IPS DF 19.7 (cell line): ENCODE results near the gene GTF3C2.
A peak's percentile ranks its signal among the peaks of the same experiment; 100 is the strongest.

ENCODE experiments used
- DNase-seq: peaks from one replicate; pipeline ENCODE4 v3.0.0-alpha.2; 2013; ENCODE audit warnings: low read depth, low spot score

The GTF3C2 gene, protein sequence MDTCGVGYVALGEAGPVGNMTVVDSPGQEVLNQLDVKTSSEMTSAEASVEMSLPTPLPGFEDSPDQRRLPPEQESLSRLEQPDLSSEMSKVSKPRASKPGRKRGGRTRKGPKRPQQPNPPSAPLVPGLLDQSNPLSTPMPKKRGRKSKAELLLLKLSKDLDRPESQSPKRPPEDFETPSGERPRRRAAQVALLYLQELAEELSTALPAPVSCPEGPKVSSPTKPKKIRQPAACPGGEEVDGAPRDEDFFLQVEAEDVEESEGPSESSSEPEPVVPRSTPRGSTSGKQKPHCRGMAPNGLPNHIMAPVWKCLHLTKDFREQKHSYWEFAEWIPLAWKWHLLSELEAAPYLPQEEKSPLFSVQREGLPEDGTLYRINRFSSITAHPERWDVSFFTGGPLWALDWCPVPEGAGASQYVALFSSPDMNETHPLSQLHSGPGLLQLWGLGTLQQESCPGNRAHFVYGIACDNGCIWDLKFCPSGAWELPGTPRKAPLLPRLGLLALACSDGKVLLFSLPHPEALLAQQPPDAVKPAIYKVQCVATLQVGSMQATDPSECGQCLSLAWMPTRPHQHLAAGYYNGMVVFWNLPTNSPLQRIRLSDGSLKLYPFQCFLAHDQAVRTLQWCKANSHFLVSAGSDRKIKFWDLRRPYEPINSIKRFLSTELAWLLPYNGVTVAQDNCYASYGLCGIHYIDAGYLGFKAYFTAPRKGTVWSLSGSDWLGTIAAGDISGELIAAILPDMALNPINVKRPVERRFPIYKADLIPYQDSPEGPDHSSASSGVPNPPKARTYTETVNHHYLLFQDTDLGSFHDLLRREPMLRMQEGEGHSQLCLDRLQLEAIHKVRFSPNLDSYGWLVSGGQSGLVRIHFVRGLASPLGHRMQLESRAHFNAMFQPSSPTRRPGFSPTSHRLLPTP

DNA sequence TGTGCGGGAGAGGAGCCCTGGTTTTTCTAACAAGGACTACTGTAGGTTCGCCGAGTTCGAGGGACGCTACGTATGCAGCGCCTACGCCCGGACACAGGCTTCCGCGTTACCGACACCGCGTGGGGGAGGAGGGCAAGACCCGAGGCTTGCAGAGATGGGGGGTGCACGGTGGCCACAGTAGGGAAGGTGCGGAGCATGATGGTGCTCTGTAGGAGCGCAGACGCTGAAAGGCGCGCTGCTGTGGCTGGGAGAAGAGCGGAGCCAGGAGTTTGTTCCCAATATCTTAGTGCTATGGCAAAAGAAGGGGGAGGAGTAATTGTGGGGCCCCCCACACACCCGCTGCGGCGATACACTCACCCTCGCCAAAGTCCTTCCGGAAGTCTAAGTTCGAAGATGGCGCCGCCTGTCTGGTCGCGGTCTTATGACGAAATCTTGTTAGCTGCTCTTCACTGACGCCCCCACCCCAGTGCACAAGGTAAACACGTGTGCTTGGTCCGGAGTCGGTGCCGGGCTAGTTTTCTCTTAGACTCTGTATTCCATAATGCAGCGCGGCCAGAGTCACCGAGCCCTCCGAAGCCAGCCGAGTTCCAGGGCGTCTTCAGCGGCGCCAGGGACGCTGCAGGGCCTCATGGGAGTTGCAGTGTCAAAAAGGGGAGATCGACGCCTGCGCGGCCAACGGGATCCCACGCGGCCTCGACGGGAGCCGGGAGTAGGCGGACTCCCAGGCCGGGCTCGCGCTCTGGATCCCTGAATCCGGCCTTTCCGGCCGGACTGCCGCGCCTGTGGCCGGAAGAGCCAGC, at the start of gene GTF3C2:
Gene GTF3C2, minus strand, starts transcription at position 383 of the 800 bp plus-strand sequence. CDS start 13,210 bp downstream, outside the sequence.
- peak; percentile 99 for DNase-seq

DNA sequence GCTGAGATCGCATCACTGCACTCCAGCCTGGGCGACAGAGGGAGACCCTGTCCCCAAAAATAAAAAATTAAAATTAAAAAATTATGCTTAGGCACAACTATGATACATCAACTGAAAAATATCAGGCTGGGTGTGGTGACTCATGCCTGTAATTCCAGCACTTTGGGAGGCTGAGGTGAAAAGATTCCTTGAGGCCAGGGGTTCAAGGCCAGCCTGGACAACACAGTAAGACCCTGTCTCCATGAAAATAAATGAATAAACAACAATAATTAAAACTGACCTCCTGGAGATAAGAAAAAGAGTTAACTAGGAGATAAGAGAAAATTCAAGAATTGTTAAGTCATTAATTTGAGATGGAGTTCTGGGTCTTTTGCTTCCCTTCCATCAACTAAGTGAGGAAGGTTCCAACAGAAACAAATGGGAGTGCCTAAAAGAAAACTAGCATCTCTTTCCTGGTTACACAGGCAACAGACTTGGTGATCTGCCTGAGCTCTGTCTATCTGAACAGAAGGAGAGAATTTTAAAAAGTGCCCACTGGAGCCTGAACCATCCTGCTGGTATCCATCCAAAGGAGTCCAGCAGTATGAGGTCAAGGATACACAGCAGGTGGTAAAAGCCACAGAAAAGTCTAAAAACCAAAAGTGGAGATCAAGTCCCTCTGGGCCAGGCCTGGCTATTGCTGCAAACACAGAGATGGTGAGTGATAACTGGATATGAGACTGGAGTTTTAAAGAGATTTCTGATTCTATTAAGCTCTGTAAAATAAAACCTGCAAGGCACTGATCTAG, 44.0 kb upstream of the GTF3C2 start:
- no peak for DNase-seq

DNA sequence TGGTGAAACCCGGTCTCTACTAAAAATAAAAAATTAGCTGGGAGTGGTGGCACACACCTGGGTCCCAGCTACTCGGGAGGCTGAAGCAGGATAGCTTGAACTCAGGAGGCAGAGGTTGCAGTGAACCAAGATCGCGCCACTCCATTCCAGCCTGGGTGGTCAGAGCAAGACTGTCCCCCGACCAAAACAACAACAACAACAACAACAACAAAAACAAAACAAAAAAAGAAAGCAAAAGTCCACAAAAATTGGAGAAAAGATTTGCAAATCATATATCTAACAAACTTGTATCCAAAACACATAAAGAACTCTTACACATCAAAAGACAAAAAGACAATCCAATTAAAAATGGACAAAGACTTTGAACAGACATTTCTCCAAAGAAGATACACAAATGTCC, 42.4 kb upstream of the GTF3C2 start:
- DNase-seq = no peak

DNA sequence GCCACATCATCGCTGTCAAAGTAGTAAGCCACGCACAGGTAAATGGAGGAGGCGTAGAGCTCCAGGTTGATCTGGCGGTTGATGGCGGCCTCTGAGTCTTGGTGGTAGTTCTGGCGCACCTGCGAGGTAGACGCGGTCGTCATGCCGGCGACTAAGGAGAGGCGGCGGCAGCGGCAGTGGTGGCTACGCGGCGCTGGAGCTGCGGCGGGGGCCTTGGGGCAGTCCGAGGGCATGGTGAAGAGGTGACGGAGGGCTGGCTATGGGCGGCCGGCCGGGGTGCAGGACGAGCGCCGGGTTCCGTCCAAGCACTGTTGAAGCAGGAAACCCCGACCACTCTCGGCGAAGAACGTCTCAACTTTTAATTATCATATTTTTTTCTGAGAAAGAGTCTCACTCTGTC, 36.7 kb upstream of the GTF3C2 start:
- no peak for DNase-seq

DNA sequence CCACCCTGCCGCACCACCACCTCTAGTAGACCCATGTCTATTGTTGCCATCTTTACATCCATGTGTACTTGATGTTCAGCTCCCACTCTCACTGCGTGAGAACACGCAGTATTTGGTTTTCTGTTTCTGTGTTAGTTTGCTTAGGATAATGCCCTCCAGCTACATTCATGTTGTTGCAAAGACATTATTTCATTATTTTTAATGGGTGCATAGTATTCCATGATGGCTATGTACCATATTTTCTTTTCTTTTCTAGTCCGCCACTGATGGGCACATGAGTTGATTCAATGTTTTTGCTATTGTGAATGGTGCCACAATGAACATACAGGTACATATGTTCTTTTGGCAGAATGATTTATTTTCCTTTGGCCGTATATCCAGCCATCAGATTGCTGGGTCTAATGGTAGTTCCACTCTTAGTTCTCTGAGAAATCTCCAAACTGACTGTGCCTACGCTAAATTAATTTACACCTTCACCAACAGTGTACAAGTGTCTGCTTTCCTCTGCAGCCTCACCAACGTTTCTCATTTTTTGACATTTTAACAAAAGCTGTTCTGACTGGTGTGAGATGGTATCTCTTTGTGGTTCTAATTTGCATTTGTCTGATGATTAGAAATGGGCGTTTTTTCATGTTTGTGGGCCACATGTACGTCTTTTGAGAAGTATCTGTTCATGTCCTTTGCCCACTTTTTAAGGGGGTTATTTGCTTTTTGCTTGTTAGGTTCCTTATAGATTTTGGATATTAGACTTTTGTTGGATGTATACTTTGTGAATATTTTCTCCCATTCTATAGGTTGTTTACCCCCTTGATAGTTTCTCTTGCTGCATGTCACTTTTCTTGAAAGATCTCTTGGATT, 34.5 kb upstream of the GTF3C2 start:
- no peak for DNase-seq

DNA sequence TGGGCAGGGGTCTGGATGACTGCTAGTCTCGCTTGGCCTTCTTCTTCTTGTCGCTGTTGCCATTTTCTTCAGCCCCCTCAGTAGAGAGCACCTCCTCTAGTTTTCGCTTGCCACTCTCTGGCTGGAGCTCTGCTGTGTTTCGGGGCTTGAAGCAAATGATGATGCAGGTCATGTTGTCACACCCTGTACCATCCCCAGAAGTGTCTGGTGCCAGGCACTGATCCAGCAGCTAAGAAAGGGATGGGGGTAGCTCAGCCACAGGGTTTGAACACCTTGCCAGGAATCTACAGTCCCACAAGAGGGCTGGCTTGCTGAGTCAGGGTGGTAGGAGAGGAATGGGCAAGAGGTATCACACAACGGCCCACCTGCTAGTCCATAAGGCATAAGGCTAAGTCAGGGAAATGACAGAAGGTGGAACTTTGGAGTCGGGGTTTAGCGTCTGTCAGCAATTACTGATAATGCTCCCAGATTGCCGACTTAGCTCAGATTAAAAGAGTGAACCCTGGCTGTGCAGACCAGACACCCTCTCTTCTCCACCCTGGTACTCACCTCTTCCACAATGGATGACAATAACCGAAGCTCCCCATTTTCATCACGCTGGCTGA, 25.1 kb upstream of the GTF3C2 start:
- no peak for DNase-seq

DNA sequence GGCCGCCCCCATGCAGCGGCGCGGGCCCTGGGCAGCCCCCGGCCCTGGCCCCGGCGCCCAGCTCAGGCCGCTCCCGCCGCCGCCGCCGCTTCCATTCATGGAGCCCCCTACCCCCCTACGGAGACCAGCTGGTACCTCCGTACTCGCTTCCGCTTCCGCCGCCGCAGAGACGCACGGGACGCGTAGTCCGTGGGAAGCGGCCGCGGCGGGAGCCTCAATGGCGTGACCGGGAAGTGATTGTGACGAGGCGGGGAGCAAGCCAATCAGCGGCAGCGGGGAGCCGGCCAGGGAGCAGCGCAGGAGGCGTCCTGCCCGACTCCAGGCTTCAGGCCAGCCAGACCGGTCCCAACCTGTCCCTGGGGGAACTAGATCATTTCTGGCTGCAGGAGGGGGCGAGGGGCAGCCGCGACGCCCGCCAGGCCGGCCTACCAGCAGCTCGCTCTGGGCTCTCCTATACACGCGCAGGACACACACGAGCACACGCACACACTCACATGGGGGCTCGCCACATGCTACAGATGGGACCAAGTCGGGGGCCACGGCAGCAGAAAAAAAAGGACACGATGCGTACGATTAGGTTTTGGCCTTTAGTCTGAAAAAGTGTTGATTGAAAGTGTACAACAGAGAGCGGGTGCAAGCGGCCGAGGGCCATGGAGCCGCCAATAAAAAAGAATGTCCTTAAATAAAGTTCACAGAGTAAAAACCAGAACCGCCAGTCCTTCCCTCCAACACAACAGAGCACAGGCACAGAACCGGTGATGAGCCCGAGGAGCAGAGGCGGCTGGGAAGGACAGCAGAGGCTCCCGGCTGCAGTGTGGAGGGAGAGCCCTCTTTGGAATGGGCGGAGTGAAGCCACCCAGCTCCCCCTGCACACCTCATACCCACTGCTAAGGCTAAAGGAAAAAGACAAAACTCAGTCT, 24.3 kb upstream of the GTF3C2 start, which contains the start of gene ZNF513:
Gene ZNF513, minus strand, starts transcription at position 109 of the 920 bp plus-strand sequence. CDS start 208 bp downstream, outside the sequence.
- DNase-seq = peak; percentile 82

DNA sequence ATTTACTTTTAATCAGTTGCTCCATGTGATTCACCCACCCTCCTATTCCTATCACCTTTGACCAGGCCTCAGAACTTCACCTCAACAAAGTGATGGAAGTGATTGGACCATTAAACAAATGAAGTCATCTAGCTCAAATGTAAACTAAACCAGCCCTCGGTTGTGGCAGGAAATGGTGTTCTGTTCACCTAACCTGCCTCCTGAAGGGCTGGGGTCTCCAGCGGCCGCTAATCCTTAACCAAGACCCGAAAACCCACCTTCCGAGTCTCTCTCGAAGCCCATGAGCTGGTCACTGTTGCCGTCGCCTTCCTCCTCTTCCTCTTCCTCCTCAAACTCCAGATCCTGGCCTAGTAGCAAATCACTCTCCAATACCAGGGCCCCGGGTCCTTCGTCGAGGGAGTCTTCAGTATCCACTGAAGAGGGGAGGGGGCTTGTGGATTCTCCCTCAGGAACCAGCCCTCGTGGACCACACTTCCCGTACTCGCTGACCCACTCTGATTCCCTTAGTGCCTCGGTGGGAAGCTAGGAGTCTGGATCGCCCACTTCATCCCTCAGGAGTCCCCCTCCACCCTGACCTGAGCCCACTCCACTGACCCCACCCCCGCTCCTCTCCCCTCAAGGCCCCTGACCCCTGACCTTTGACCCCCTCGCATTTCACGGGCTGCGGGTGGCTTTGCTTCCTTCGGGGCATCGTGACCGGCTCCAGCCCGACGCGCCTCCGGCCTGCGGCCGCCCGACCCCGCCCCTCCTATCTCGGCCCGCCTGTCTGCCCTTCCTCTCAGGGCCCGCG, 23.5 kb upstream of the GTF3C2 start:
- DNase-seq = no peak

DNA sequence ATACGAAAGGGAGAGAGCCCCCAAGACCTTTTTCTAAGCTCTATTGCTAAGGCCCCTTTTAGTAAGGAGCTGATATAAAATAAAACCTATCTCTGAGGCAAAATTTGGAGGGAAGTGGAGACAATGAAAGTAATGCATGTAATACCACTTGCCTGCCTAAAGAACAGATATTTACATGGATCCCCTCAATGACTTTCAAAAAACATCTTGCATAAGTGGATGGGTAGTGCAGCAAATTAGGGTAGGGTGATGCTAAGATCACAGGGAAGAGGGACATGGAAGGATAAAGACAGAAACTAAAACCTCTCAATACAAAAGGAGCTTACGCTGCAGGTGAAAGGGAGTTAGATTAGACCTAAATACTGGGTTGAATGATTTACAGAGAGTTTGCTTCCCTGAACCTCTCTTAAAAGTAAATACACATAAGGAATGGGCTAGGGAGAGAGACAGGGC, 22.8 kb upstream of the GTF3C2 start:
- DNase-seq = no peak

DNA sequence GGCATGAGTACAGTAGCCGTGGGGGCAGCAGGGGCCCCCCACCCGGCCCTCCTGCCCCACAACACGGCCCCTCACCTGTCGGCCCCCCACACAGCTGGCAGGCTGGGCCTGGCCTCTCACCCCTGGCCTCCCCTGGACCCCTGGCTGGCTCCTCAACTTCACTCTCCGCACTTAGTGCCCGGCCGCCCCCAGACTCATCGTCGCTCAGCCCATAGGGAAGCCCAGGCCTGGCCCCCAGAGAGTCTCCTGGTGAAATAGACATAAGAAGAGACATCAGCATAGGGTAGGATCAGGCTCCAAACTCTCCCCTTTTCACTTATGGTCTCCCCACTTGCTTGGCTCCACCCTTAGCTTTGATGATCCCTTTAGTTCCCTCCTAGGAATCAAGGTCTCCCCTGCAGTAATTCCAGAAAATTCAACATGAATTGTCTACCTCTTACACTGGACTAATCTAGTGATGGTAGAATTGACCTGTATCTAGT, 22.3 kb upstream of the GTF3C2 start:
- DNase-seq = no peak

DNA sequence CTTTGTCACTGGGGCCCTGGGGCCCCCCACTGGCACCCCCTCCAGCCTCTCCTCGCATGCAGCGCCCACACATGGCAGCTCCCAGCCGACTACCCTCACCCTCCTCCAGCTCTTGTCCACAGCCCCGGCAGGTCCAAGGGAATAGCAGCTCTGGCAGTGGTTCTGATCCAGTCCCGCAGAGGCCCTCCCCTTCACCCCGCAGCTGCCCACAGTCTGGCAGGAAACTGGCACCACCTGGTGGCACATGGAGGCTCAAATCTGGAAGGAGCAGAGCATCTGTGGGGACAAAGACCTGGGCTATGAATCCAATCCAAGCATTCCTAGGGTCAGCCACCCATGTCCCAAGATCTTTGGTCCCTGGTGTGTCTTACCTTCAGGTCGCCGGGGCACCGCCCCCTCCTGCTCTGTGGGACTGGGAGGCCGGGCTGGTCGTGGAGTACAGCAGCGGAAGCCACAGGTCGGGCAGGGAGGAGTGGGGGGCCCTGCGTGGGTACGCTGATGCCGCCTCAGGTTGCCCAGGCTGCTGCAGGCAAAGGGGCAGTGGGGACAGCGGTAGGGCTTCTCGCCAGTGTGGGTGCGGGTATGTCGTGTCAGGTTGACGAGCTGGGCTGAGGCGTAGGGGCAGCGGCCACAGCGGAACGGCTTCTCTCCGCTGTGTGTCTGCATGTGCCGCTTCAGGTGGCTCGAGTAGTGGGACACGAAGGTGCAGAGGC, 21.7 kb upstream of the GTF3C2 start:
- DNase-seq = no peak

DNA sequence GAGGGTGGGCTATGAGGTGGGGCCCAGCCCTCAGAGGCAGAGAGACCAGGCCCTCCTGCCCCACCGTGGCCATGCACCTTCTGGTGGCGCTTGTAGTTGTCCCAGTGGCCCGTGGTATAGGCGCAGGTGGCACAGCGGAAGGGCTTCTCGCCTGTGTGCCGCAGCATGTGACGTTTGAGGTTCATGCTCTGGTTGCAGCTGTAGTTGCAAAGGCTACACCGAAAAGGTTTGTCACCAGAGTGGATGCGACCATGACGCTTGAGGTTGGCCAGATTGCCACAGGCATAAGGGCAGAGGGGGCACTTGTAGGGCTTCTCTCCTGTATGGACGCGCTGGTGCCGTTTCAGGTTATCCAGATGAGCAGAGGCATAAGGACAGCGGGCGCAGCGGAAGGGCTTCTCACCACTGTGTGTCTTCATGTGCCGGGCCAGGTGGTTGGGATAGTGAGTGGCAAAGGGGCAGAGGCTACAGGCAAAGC, 21.1 kb upstream of the GTF3C2 start:
- no peak for DNase-seq

DNA sequence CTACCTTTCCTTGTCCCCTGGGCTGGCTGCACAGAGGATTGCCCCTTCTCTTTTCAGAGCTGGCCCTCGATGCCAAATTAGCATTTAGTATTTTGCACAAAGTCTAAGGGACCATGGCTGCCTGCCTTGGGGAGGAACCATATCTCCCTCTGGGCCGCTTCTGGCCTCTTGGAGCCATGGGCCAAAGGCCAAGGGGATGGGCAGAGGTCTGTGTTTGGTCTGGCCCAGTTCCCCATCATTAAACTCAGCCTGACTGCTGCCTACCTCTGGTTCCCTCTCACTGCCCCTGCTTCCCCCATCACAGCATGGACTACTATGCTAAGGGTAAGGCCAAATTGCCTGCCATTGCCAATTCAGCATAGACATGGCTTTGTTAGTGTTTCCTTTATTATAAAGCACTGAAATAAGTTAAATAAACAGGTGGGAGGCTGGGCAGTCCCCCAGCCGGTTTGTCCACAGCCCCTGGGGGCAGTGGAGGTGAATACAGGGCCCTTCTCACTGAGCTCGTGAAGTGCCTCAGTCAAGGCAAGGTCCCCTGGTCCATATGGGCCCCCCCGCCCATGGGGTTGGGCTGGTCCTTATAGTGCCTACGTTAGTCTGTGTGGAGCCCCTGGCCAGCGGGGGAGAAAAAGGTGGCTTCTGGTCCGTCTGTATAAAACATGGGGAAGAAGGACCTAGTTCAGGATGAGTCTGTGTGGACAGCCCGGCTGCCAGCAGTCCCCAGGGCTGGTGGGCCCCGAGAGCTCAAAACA, 20.5 kb upstream of the GTF3C2 start:
- DNase-seq = no peak

DNA sequence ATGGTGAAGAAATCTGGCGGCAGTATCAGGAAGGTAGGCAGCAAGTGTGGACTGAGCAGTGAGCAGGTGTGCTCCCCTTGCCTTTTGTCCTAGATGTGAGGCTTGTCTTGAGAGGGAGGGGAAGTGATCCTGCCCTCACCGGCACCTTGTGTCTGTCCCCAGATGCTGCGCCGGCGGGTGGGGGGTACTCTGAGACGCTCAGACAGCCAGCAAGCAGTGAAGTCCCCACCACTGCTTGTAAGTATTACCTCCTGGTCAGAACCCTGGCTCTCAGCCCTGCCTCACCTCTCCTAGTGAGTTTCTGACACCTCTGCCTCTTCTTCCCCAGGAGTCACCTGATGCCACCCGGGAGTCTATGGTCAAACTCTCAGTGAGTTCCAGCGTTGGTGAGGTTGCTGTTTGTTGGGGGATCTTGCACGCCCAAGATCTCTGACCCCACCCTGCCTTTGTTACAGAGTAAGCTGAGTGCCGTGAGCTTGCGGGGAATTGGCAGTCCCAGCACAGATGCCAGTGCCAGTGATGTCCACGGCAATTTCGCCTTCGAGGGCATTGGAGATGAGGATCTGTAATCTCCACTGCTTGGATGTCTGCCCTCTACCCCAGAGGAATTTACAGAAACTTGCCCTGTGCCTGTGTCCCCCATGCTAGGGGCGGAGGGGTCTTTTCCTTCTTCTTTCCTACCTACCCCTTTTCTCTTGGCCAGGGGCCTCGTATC, 19.7 kb upstream of the GTF3C2 start:
- DNase-seq = no peak

DNA sequence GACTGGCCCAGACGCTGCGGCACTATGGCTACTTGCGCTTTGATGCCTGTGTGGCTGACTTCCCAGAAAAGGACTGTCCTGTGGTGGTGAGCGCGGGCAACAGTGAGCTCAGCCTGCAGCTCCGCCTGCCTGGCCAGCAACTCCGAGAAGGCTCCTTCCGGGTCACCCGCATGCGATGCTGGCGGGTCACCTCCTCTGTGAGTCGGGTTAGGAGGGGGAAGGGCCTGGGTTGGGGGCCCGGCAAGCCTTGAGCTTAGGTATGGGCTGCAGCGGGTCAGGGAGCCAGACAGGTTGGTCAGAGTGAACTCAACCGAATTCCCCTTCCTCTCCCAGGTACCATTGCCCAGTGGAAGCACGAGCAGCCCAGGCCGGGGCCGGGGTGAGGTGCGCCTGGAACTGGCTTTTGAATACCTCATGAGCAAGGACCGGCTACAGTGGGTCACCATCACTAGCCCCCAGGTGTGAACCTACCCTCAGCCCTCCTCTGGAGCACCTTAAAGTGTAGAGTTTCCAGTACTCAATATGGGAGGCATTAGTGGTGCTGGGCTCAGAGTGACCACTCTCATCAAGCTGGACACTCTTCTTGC, 19.0 kb upstream of the GTF3C2 start:
- no peak for DNase-seq
